GM19467 (cell line): ENCODE results near the gene TMEM59L.

ENCODE experiments used
- ATAC-seq: cut with Tn5 transposase; IDR thresholded peaks from one replicate; pipeline ENCODE4 v1.9.1; 2021; ENCODE audit warnings: mild to moderate bottlenecking, moderate library complexity; ENCODE audit not compliant: unreplicated experiment

The TMEM59L gene

GRCh38 chr19:18656337-18657086 is 43.8 kb downstream of the TMEM59L start:
- no peak for ATAC-seq

- ATAC-seq, result no peak
These were observed 45.1 kb downstream of the TMEM59L start for GRCh38 chr19:18657590-18658365.

GRCh38 chr19:18658366-18658855 is 45.7 kb downstream of the TMEM59L start:
- no peak for ATAC-seq

GRCh38 chr19:18659281-18660050 is 46.8 kb downstream of the TMEM59L start:
- no peak for ATAC-seq

- ATAC-seq, result no peak
These were observed 47.6 kb downstream of the TMEM59L start for GRCh38 chr19:18660051-18660910.

GRCh38 chr19:18660939-18661670 is 48.4 kb downstream of the TMEM59L start:
- ATAC-seq, result no peak

- ATAC-seq, result no peak
These were observed 50.5 kb downstream of the TMEM59L start for GRCh38 chr19:18662972-18663732.

GRCh38 chr19:18663940-18664530 is 51.4 kb downstream of the TMEM59L start:
- no peak for ATAC-seq

GRCh38 chr19:18665771-18666202 is 53.1 kb downstream of the TMEM59L start:
- no peak for ATAC-seq

GRCh38 chr19:18666317-18666716 is 53.6 kb downstream of the TMEM59L start:
- ATAC-seq, result no peak

- ATAC-seq, result no peak
These were observed 54.1 kb downstream of the TMEM59L start for GRCh38 chr19:18666784-18667183.

- no peak for ATAC-seq
These were observed 55.0 kb downstream of the TMEM59L start for GRCh38 chr19:18667531-18668251.

- ATAC-seq, result no peak
These were observed 55.6 kb downstream of the TMEM59L start for GRCh38 chr19:18668252-18668631.

GRCh38 chr19:18668744-18669523 is 56.3 kb downstream of the TMEM59L start:
- ATAC-seq, result no peak

GRCh38 chr19:18669524-18669817 is 56.8 kb downstream of the TMEM59L start:
- ATAC-seq, result no peak

GRCh38 chr19:18669883-18670282 is 57.2 kb downstream of the TMEM59L start:
- no peak for ATAC-seq

GRCh38 chr19:18670312-18670711 is 57.6 kb downstream of the TMEM59L start:
- ATAC-seq, result no peak
